H1 (cell line): Measurements from ENCODE around the gene SEMA3G. TPM values are rescaled to one million over a fixed set of nuclear protein-coding genes. Genes with fewer than 3 reads are reported as not detected.

ENCODE experiments used
- CTCF ChIA-PET: fragments of 300-600 bp; sonication (Branson Sonifier 250); formaldehyde crosslinking; loops from one replicate; lab custom pipeline; 2021; ENCODE audit not compliant: partially characterized antibody; lab: Charles Lee
- POLR2A ChIA-PET: fragments of 300-600 bp; sonication (Branson Sonifier 250); formaldehyde crosslinking; loops from one replicate; lab custom pipeline; 2021; ENCODE audit warnings: inconsistent platforms; ENCODE audit not compliant: partially characterized antibody; lab: Charles Lee
- DNase-seq, 2 experiments: peaks; one replicate each; pipeline versions ENCODE4 v3.0.0 to v3.0.0-alpha.2; 2010 to 2022; ENCODE audit warnings: low spot score in 2 of 2, low read depth in 1 of 2, mixed read lengths in 1 of 2
- FAIRE-seq: peaks from 2 replicates; lab custom pipeline; 2011; peaks lifted over from hg19 to GRCh38; lab: Jason Lieb, UNC
- H2AFZ ChIP-seq: 2 replicates; pipeline ENCODE4 v1.8.1; 2012; ENCODE audit warnings: low read length, inconsistent platforms
- H2AK5ac ChIP-seq: 2 replicates; pipeline ENCODE4 v1.6.1; 2013; ENCODE audit warnings: low read depth, low read length
- H2BK120ac ChIP-seq: replicated peaks from 2 replicates; pipeline ENCODE3; 2013; ENCODE audit warnings: low read depth, low read length, inconsistent platforms
- H2BK12ac ChIP-seq: 2 replicates; pipeline ENCODE4 v1.6.1; 2013; ENCODE audit warnings: low read depth, low read length
- H2BK15ac ChIP-seq: 2 replicates; pipeline ENCODE4 v1.6.1; 2013; ENCODE audit warnings: low read length
- H2BK20ac ChIP-seq: 2 replicates; pipeline ENCODE4 v1.6.1; 2013; ENCODE audit warnings: low read length
- H2BK5ac ChIP-seq: 2 replicates; pipeline ENCODE4 v1.6.1; 2013; ENCODE audit warnings: low read depth, low read length
- H3K14ac ChIP-seq: 2 replicates; pipeline ENCODE4 v1.6.1; 2013; ENCODE audit warnings: inconsistent platforms; ENCODE audit not compliant: insufficient read length
- H3K18ac ChIP-seq: 2 replicates; pipeline ENCODE4 v1.6.1; 2013; ENCODE audit warnings: low read length; ENCODE audit errors: extremely low read depth
- H3K23ac ChIP-seq: 2 replicates; pipeline ENCODE4 v1.6.1; 2013; ENCODE audit warnings: inconsistent platforms; ENCODE audit not compliant: insufficient read length
- H3K23me2 ChIP-seq: 2 replicates; pipeline ENCODE4 v1.6.1; 2013; ENCODE audit warnings: low read depth, low read length
- H3K27ac ChIP-seq: 2 replicates; pipeline ENCODE4 v1.6.1; 2011; ENCODE audit warnings: low read depth, low read length, inconsistent platforms
- H3K27me3 ChIP-seq, 4 experiments: replicated peaks in 1 of 4; 1 replicate in 1 of 4; 2 replicates in 3 of 4; pipeline versions ENCODE4 v1.6.1 to v1.8.1; 2011 to 2013; ENCODE audit warnings: low read length in 3 of 4, mild to moderate bottlenecking in 3 of 4, inconsistent platforms in 2 of 4, mixed read lengths in 2 of 4, moderate library complexity in 1 of 4; ENCODE audit not compliant: control insufficient read depth in 3 of 4, insufficient read depth in 3 of 4; ENCODE audit errors: extremely low read depth in 1 of 4
- H3K36me3 ChIP-seq, 4 experiments: 2 replicates each; pipeline versions ENCODE4 v1.6.1 to v1.8.1; 2011 to 2013; ENCODE audit warnings: mild to moderate bottlenecking in 4 of 4, low read length in 3 of 4, moderate library complexity in 2 of 4, control low read depth in 1 of 4, inconsistent platforms in 1 of 4; ENCODE audit not compliant: insufficient read depth in 4 of 4, control insufficient read depth in 2 of 4
- H3K4ac ChIP-seq: replicated peaks from 2 replicates; pipeline ENCODE3; 2013; ENCODE audit warnings: low read length, low read depth, mixed read lengths, inconsistent platforms; ENCODE audit not compliant: insufficient read length
- H3K4me1 ChIP-seq, 4 experiments: replicated peaks in 1 of 4; 1 replicate in 1 of 4; 2 replicates in 3 of 4; pipeline versions ENCODE4 v1.6.1 to v1.8.1; 2011 to 2013; ENCODE audit warnings: low read length in 3 of 4, inconsistent platforms in 2 of 4, mixed read lengths in 1 of 4; ENCODE audit not compliant: insufficient read depth in 4 of 4, control insufficient read depth in 3 of 4
- H3K4me2 ChIP-seq, 2 experiments: 2 replicates each; pipeline versions ENCODE4 v1.6.1 to v1.8.1; 2011 to 2013; ENCODE audit warnings: low read depth in 2 of 2, low read length in 2 of 2, control low read depth in 1 of 2, inconsistent platforms in 1 of 2, mild to moderate bottlenecking in 1 of 2; ENCODE audit not compliant: insufficient read depth in 1 of 2
- H3K4me3 ChIP-seq, 4 experiments: fragments of 200-600, 300-600 bp in 1 of 4; sonication (generic), shearing (Covaris generic), sonication (Bioruptor Twin) in 1 of 4; 2 replicates each; pipeline versions ENCODE4 v1.5.1 to v1.8.1; 2011 to 2016; ENCODE audit warnings: low read length in 4 of 4, low read depth in 3 of 4, control low read depth in 2 of 4, inconsistent platforms in 2 of 4, mild to moderate bottlenecking in 2 of 4, mixed read lengths in 1 of 4, moderate library complexity in 1 of 4; ENCODE audit not compliant: insufficient read depth in 2 of 4; ENCODE audit errors: extremely low read depth in 1 of 4
- H3K56ac ChIP-seq: replicated peaks from 2 replicates; pipeline ENCODE3; 2013; ENCODE audit warnings: low read depth, mild to moderate bottlenecking, mixed read lengths, low read length, inconsistent platforms; ENCODE audit not compliant: insufficient read length
- H3K79me1 ChIP-seq: 2 replicates; pipeline ENCODE4 v1.6.1; 2013; ENCODE audit warnings: low read depth, low read length, control low read depth
- H3K79me2 ChIP-seq, 2 experiments: 2 replicates each; pipeline versions ENCODE4 v1.6.1 to v1.8.1; 2012 to 2013; ENCODE audit warnings: low read length in 2 of 2, mild to moderate bottlenecking in 2 of 2, inconsistent platforms in 1 of 2; ENCODE audit not compliant: insufficient read depth in 2 of 2, control insufficient read depth in 1 of 2
- H3K9ac ChIP-seq, 4 experiments: replicated peaks in 1 of 4; 1 replicate in 1 of 4; 2 replicates in 3 of 4; pipeline versions ENCODE4 v1.6.1 to v1.8.1; 2011 to 2013; ENCODE audit warnings: low read depth in 3 of 4, low read length in 3 of 4, control low read depth in 2 of 4, mild to moderate bottlenecking in 2 of 4, moderate library complexity in 2 of 4, inconsistent platforms in 1 of 4; ENCODE audit errors: extremely low read depth in 1 of 4
- H3K9me3 ChIP-seq, 2 experiments: 2 replicates each; pipeline versions ENCODE4 v1.6.1 to v1.8.1; 2012 to 2013; ENCODE audit warnings: mild to moderate bottlenecking in 2 of 2, moderate library complexity in 2 of 2, control low read depth in 1 of 2, inconsistent platforms in 1 of 2, low read depth in 1 of 2, low read length in 1 of 2, mixed read lengths in 1 of 2; ENCODE audit not compliant: insufficient read depth in 2 of 2
- H4K20me1 ChIP-seq, 2 experiments: replicated peaks in 1 of 2; 2 replicates each; pipeline versions ENCODE3 to v1.8.1; 2011 to 2013; ENCODE audit warnings: inconsistent platforms in 2 of 2, low read length in 2 of 2, mild to moderate bottlenecking in 1 of 2; ENCODE audit not compliant: insufficient read depth in 2 of 2, control insufficient read depth in 1 of 2
- H4K5ac ChIP-seq: 2 replicates; pipeline ENCODE4 v1.6.1; 2013; ENCODE audit warnings: low read length, low read depth, mixed read lengths, inconsistent platforms; ENCODE audit not compliant: insufficient read length
- H4K8ac ChIP-seq: 2 replicates; pipeline ENCODE4 v1.8.0; 2013; ENCODE audit warnings: mild to moderate bottlenecking, moderate library complexity, low read length, inconsistent platforms; ENCODE audit not compliant: insufficient read depth; ENCODE audit errors: extremely low read depth
- H4K91ac ChIP-seq: replicated peaks from 2 replicates; pipeline ENCODE3; 2013; ENCODE audit warnings: low read length, mixed read lengths, inconsistent platforms; ENCODE audit not compliant: insufficient read length
- ATF3 ChIP-seq: IDR thresholded peaks from 2 replicates; pipeline ENCODE4 v1.6.1; 2011; ENCODE audit warnings: low read depth, mild to moderate bottlenecking, low read length; ENCODE audit not compliant: insufficient read depth
- BCL11A ChIP-seq, 2 experiments: IDR thresholded peaks; one replicate each; pipeline ENCODE4 v1.6.1; 2011; ENCODE audit warnings: low read depth in 2 of 2, low read length in 2 of 2, mild to moderate bottlenecking in 2 of 2
- GABPA ChIP-seq: IDR thresholded peaks from 2 replicates; pipeline ENCODE4 v1.6.1; 2011; ENCODE audit warnings: mild to moderate bottlenecking, low read length, moderate library complexity, borderline replicate concordance; ENCODE audit not compliant: insufficient read depth
- GTF2F1 ChIP-seq: IDR thresholded peaks from 2 replicates; pipeline ENCODE4 v1.6.1; 2012; ENCODE audit warnings: low read depth, low read length, improper control_type of control experiment, borderline replicate concordance
- SAP30 ChIP-seq: fragments of 300-600 bp; sonication (generic); IDR thresholded peaks from 2 replicates; pipeline ENCODE4 v1.7.1; 2012; ENCODE audit warnings: low read length, moderate library complexity, mild to moderate bottlenecking, inconsistent platforms; ENCODE audit not compliant: insufficient read depth, insufficient replicate concordance
- SIN3A ChIP-seq, 2 experiments: IDR thresholded peaks in 1 of 2; conservative IDR thresholded peaks in 1 of 2; 2 replicates each; pipeline ENCODE4 v1.6.1; 2011 to 2012; ENCODE audit warnings: low read length in 2 of 2, improper control_type of control experiment in 1 of 2, low read depth in 1 of 2, mild to moderate bottlenecking in 1 of 2
- TAF7 ChIP-seq: optimal IDR thresholded peaks from 2 replicates; pipeline ENCODE3; 2011; ENCODE audit warnings: low read depth, mild to moderate bottlenecking, inconsistent platforms, low read length, moderate library complexity, borderline replicate concordance
- TBP ChIP-seq: IDR thresholded peaks from 2 replicates; pipeline ENCODE4 v1.6.1; 2011; ENCODE audit warnings: low read depth, low read length, improper control_type of control experiment
- USF2 ChIP-seq: IDR thresholded peaks from 2 replicates; pipeline ENCODE4 v1.6.1; 2011; ENCODE audit warnings: low read length, improper control_type of control experiment
- YY1 ChIP-seq: IDR thresholded peaks from 2 replicates; pipeline ENCODE4 v1.6.1; 2011; ENCODE audit warnings: low read depth, mild to moderate bottlenecking, low read length
- WGBS, 2 experiments: shearing (Covaris generic) in 1 of 2; methylation state at CpG; one replicate each; pipeline versions ENCODE4 v1.1.6 to v1.1.7; 2013 to 2015; ENCODE audit warnings: low lambda C conversion rate in 2 of 2, mixed read lengths in 2 of 2, inconsistent platforms in 1 of 2, low coverage in 1 of 2, missing lambda C conversion rate in 1 of 2; ENCODE audit not compliant: insufficient replicate concordance in 2 of 2, insufficient coverage in 1 of 2, insufficient read length in 1 of 2; ENCODE audit errors: extremely low coverage in 1 of 2, missing lambda C conversion rate in 1 of 2; 5-methylcytosine and 5-hydroxymethylcytosine counted together
- polyA plus RNA-seq, 7 experiments: library from polyadenylated mRNA; depleted of rRNA in 3 of 7; stranded (reverse) in 5 of 7; unstranded in 2 of 7; fragments of >200 nt in 5 of 7; fragments of 200-250 nt in 2 of 7; gene quantifications; 1 replicate in 5 of 7; 2 replicates in 1 of 7; 4 replicates in 1 of 7; pipeline versions ENCODE4 v1.2.1 to v1.2.3, GENCODE V29; 2011 to 2013; ENCODE audit warnings: missing spikeins in 2 of 7, mixed read lengths in 2 of 7
- total RNA-seq: library from RNA; stranded (reverse); fragmentation: NEBNext Ultra II Directional; extraction: Animal tissue kit (Norgen Biotek cat#: 25700); gene quantifications from 2 replicates; pipeline ENCODE4 v1.2.1, GENCODE V29; 2021

Gene SEMA3G
- total and polyA plus RNA-seq, 2 of the 8 experiments (the other 6 are each of a cell fraction or from before 2014, with no cell fraction given), result 0.95 to 1.5 TPM

- Histone ChIP-seq H2BK12ac (no peak overlapping the region), H3K27ac (no peak overlapping the region), H2AFZ (no peak overlapping the region), H3K4me2 (no peak overlapping the region), H3K18ac (no peak overlapping the region), H2BK5ac (no peak overlapping the region), H2BK15ac (no peak overlapping the region), H3K4me1 (peaks cover 0 to 14% (median 4%) of the 10 kb centered on the region in 4 experiments; a peak in 6 of 7 replicates), H3K4me3 (no peak overlapping the region), H3K14ac (no peak overlapping the region), H3K79me2 (peaks cover 0 to 14% of the 10 kb centered on the region in 2 experiments; a peak in 2 of 4 replicates), H3K79me1 (peaks cover 4% of the 10 kb centered on the region; the same call in 1 of the 2 replicates), H3K23me2 (peaks cover 11% of the 10 kb centered on the region), H4K8ac (no peak overlapping the region), H4K20me1 (peaks cover 4 to 6% of the 10 kb centered on the region in 2 experiments), H3K56ac (no peak overlapping the region), H3K9ac (no peak overlapping the region), H3K27me3 (no peaks in the 10 kb centered on the region), H4K91ac (no peak overlapping the region), H2BK20ac (no peak overlapping the region), H2AK5ac (no peak overlapping the region), H3K4ac (no peak overlapping the region), H3K23ac (no peak overlapping the region), H2BK120ac (no peak overlapping the region), H3K36me3 (peaks cover 24 to 47% (median 43%) of the 10 kb centered on the region in 4 experiments), H3K9me3 (no peaks in the 10 kb centered on the region), H4K5ac (no peak overlapping the region)
- TF ChIP-seq BCL11A (IDR thresholded peaks at IDR 0.05; ENCODE audit: low read depth in 2 of 2, low read length in 2 of 2), result no peak
- TF ChIP-seq ATF3, result no peak
- no peak for TF ChIP-seq SIN3A (conservative IDR thresholded peaks at IDR 0.05 in 1 of 2, IDR thresholded peaks at IDR 0.05 in 1 of 2; ENCODE audit: low read depth in 1 of 2, low read length in 2 of 2)
- TF ChIP-seq YY1, result no peak
- no peak for TF ChIP-seq USF2
- TF ChIP-seq GTF2F1, result no peak
- no peak for TF ChIP-seq GABPA
- no peak for TF ChIP-seq TBP
- TF ChIP-seq TAF7, result no peak
- no peak for TF ChIP-seq SAP30
- POLR2A ChIA-PET, result interaction anchor here (0.9 to 1.4 kb wide), 4 partner anchors 9 to 116 kb away, joined by 3 to 5 read pairs (median 4); no protein-coding TSS in a partner anchor
- DNase-seq (no peak), FAIRE-seq (no peak)
- WGBS, 2 experiments, result 100% methylated on average over 3 of the region's 3 CpGs; no CpG with 5 or more reads in 1 of the 2 experiments
- CTCF ChIA-PET, result interaction anchor here (0.7 to 11.1 kb wide), 6 partner anchors 9 to 104 kb away, joined by 3 to 150 read pairs (median 3); no protein-coding TSS in a partner anchor
Observed at GRCh38 chr3:52407779-52408178, 37.1 kb downstream of the SEMA3G start.
